Rectal smooth muscle tissue (tissue), 1 donor: ENCODE measurements around the gene CD226.
A peak's percentile ranks its signal among the peaks of the same experiment; 100 is the strongest.
"Not testable (repeated sequence)": the region's sequence is repeated elsewhere in the genome, so short reads cannot be mapped to it uniquely, and the experiment has no call there.

Source experiments
- H3K27ac ChIP-seq: one replicate; pipeline ENCODE4 v1.7.0; 2013; ENCODE audit warnings: low read depth, low read length, inconsistent platforms
- H3K27me3 ChIP-seq: one replicate; pipeline ENCODE4 v1.7.0; 2013; ENCODE audit warnings: low read length; ENCODE audit not compliant: control insufficient read depth, insufficient read depth
- H3K36me3 ChIP-seq: one replicate; pipeline ENCODE4 v1.7.0; 2013; ENCODE audit warnings: low read length; ENCODE audit not compliant: control insufficient read depth, insufficient read depth
- H3K4me1 ChIP-seq: one replicate; pipeline ENCODE4 v1.7.0; 2013; ENCODE audit warnings: low read length; ENCODE audit not compliant: control insufficient read depth, insufficient read depth
- H3K4me3 ChIP-seq: one replicate; pipeline ENCODE4 v1.7.0; 2013; ENCODE audit warnings: low read length
- H3K9ac ChIP-seq: one replicate; pipeline ENCODE4 v1.7.0; 2013; ENCODE audit warnings: low read length

The CD226 gene

GRCh38 chr18:69978732-69979715, 31.4 kb upstream of the CD226 start:
- Histone ChIP-seq H3K4me3 (no peak overlapping the region), H3K27me3 (no peaks in the 10 kb centered on the region), H3K27ac (no peak overlapping the region), H3K9ac (no peak overlapping the region), H3K36me3 (no peaks in the 10 kb centered on the region), H3K4me1 (no peaks in the 10 kb centered on the region)

- H3K36me3 ChIP-seq, H3K27ac ChIP-seq, H3K27me3 ChIP-seq, H3K9ac ChIP-seq, H3K4me1 ChIP-seq, H3K4me3 ChIP-seq: not testable (repeated sequence)
Observed at GRCh38 chr18:69975294-69975693, 27.6 kb upstream of the CD226 start.

- Histone ChIP-seq H3K27me3 (no peaks in the 10 kb centered on the region), H3K4me3 (no peak overlapping the region), H3K27ac (no peak overlapping the region), H3K36me3 (no peaks in the 10 kb centered on the region), H3K9ac (no peak overlapping the region), H3K4me1 (no peaks in the 10 kb centered on the region)
Observed at GRCh38 chr18:69974365-69974764, 26.7 kb upstream of the CD226 start.

GRCh38 chr18:69969491-69969890, 21.8 kb upstream of the CD226 start:
- Histone ChIP-seq H3K36me3 (no peaks in the 10 kb centered on the region), H3K9ac (no peak overlapping the region), H3K4me3 (no peak overlapping the region), H3K27me3 (no peaks in the 10 kb centered on the region), H3K4me1 (no peaks in the 10 kb centered on the region), H3K27ac (no peak overlapping the region)

GRCh38 chr18:69968039-69968438, 20.4 kb upstream of the CD226 start:
- no peak overlapping the region for H3K27ac ChIP-seq
- H3K4me3 ChIP-seq = no peak overlapping the region
- no peaks in the 10 kb centered on the region for H3K4me1 ChIP-seq
- H3K36me3 ChIP-seq = no peaks in the 10 kb centered on the region
- H3K27me3 ChIP-seq = no peaks in the 10 kb centered on the region
- no peak overlapping the region for H3K9ac ChIP-seq

- Histone ChIP-seq H3K27ac (no peak overlapping the region), H3K9ac (no peak overlapping the region), H3K4me3 (no peak overlapping the region), H3K4me1 (no peaks in the 10 kb centered on the region), H3K27me3 (no peaks in the 10 kb centered on the region), H3K36me3 (no peaks in the 10 kb centered on the region)
Observed at GRCh38 chr18:69963196-69963595, 15.5 kb upstream of the CD226 start.

GRCh38 chr18:69961718-69962117, 14.0 kb upstream of the CD226 start:
- H3K36me3 ChIP-seq = no peaks in the 10 kb centered on the region
- H3K9ac ChIP-seq = no peak overlapping the region
- no peaks in the 10 kb centered on the region for H3K27me3 ChIP-seq
- H3K4me1 ChIP-seq = no peaks in the 10 kb centered on the region
- H3K4me3 ChIP-seq = no peak overlapping the region
- H3K27ac ChIP-seq = no peak overlapping the region

- Histone ChIP-seq H3K27ac (no peak overlapping the region), H3K36me3 (no peaks in the 10 kb centered on the region), H3K4me1 (peaks cover 2% of the 10 kb centered on the region), H3K27me3 (no peaks in the 10 kb centered on the region), H3K4me3 (no peak overlapping the region), H3K9ac (no peak overlapping the region)
Observed at GRCh38 chr18:69958422-69958821, 10.7 kb upstream of the CD226 start.

GRCh38 chr18:69957747-69958146, 10.1 kb upstream of the CD226 start:
- H3K4me1 ChIP-seq = peaks cover 2% of the 10 kb centered on the region
- H3K27me3 ChIP-seq = no peaks in the 10 kb centered on the region
- H3K27ac ChIP-seq = no peak overlapping the region
- H3K4me3 ChIP-seq = no peak overlapping the region
- no peak overlapping the region for H3K9ac ChIP-seq
- H3K36me3 ChIP-seq = no peaks in the 10 kb centered on the region

GRCh38 chr18:69956665-69957620, 9.3 kb upstream of the CD226 start:
- Histone ChIP-seq H3K27me3 (no peaks in the 10 kb centered on the region), H3K9ac (no peak overlapping the region), H3K4me3 (no peak overlapping the region), H3K36me3 (no peaks in the 10 kb centered on the region), H3K27ac (no peak overlapping the region), H3K4me1 (peaks cover 2% of the 10 kb centered on the region)

GRCh38 chr18:69956057-69956456, 8.4 kb upstream of the CD226 start:
- no peak overlapping the region for H3K4me3 ChIP-seq
- H3K9ac ChIP-seq = no peak overlapping the region
- peaks cover 2% of the 10 kb centered on the region for H3K4me1 ChIP-seq
- H3K36me3 ChIP-seq = no peaks in the 10 kb centered on the region
- H3K27ac ChIP-seq = peak overlapping the region; percentile 11
- no peaks in the 10 kb centered on the region for H3K27me3 ChIP-seq

GRCh38 chr18:69954719-69955480, 7.2 kb upstream of the CD226 start:
- Histone ChIP-seq H3K27ac (no peak overlapping the region), H3K4me1 (peaks cover 2% of the 10 kb centered on the region)

More at GRCh38 chr18:69954719-69955480, 7.2 kb upstream of the CD226 start:
- H3K36me3 ChIP-seq = no peaks in the 10 kb centered on the region
- H3K9ac ChIP-seq = no peak overlapping the region
- no peak overlapping the region for H3K4me3 ChIP-seq
- H3K27me3 ChIP-seq = no peaks in the 10 kb centered on the region
